Smooth muscle cell (in vitro differentiated cells): ENCODE measurements around the gene TAF11. TPM values are rescaled to one million over a fixed set of nuclear protein-coding genes. Genes with fewer than 3 reads are reported as not detected.

ENCODE experiments used
- DNase-seq: peaks from one replicate; lab custom pipeline; 2025; ENCODE audit not compliant: unreplicated experiment; lab: John Stamatoyannopoulos, UW
- H2AFZ ChIP-seq: fragments of 200-600 bp; sonication (generic); 2 replicates; pipeline ENCODE4 v1.6.0; 2016; ENCODE audit warnings: antibody characterized with exemption, low read depth, mild to moderate bottlenecking
- H3F3A ChIP-seq: fragments of 200-600 bp; sonication (generic); 2 replicates; pipeline ENCODE4 v1.6.0; 2017; ENCODE audit warnings: antibody characterized with exemption, low read depth
- H3K27ac ChIP-seq: fragments of 200-600 bp; sonication (generic); 2 replicates; pipeline ENCODE4 v1.5.1; 2016; ENCODE audit warnings: low read depth, mild to moderate bottlenecking
- H3K27me3 ChIP-seq: fragments of 200-600 bp; sonication (generic); 2 replicates; pipeline ENCODE4 v1.6.1; 2016; ENCODE audit warnings: low read depth, mild to moderate bottlenecking
- H3K36me3 ChIP-seq: fragments of 200-600 bp; sonication (generic); 2 replicates; pipeline ENCODE4 v1.5.1; 2016; ENCODE audit warnings: low read depth
- H3K4me1 ChIP-seq: fragments of 200-600 bp; sonication (generic); 2 replicates; pipeline ENCODE4 v1.5.1; 2016; ENCODE audit warnings: low read depth
- H3K4me2 ChIP-seq: fragments of 200-600 bp; sonication (generic); 2 replicates; pipeline ENCODE4 v1.6.0; 2016; ENCODE audit warnings: mild to moderate bottlenecking
- H3K4me3 ChIP-seq: fragments of 200-600 bp; sonication (generic); 2 replicates; pipeline ENCODE4 v1.5.1; 2016; ENCODE audit warnings: mild to moderate bottlenecking
- H3K79me2 ChIP-seq: fragments of 200-600 bp; sonication (generic); 2 replicates; pipeline ENCODE4 v1.6.0; 2016; ENCODE audit warnings: low read depth, mild to moderate bottlenecking
- H3K9ac ChIP-seq: fragments of 200-600 bp; sonication (generic); 2 replicates; pipeline ENCODE4 v1.6.0; 2016; ENCODE audit warnings: low read depth
- H3K9me3 ChIP-seq: fragments of 200-600 bp; sonication (generic); replicated peaks from 2 replicates; pipeline ENCODE4 v1.5.1; 2016; ENCODE audit warnings: low read depth
- H4K20me1 ChIP-seq: fragments of 200-600 bp; sonication (generic); 2 replicates; pipeline ENCODE4 v1.6.0; 2016; ENCODE audit warnings: low read depth
- WGBS: methylation state at CpG from one replicate; pipeline ENCODE4 v1.1.7; 2016; ENCODE audit warnings: low lambda C conversion rate; 5-methylcytosine and 5-hydroxymethylcytosine counted together
- polyA plus RNA-seq: library from polyadenylated mRNA; unstranded; fragments of >200 nt; fragmentation: Nextera tagmentation; extraction: Ambion mirVana; gene quantifications from 2 replicates; pipeline ENCODE4 v1.2.1, GENCODE V29; 2016
- total RNA-seq: library from RNA; depleted of rRNA; stranded (reverse); fragments of >200 nt; gene quantifications from 2 replicates; pipeline ENCODE4 v1.2.3, GENCODE V29; 2014
- TF ChIP-seq, protein P1 (sequence below): fragments of 200-600 bp; sonication (generic); IDR thresholded peaks from 2 replicates; pipeline ENCODE4 v1.5.1; 2017; ENCODE audit warnings: borderline replicate concordance, mild to moderate bottlenecking, antibody characterized with exemption; ENCODE audit not compliant: insufficient read depth, poor library complexity, severe bottlenecking

The TAF11 gene
- total and polyA plus RNA-seq, 2 experiments from 2014 or later, result 17.2 to 35.3 TPM

DNA sequence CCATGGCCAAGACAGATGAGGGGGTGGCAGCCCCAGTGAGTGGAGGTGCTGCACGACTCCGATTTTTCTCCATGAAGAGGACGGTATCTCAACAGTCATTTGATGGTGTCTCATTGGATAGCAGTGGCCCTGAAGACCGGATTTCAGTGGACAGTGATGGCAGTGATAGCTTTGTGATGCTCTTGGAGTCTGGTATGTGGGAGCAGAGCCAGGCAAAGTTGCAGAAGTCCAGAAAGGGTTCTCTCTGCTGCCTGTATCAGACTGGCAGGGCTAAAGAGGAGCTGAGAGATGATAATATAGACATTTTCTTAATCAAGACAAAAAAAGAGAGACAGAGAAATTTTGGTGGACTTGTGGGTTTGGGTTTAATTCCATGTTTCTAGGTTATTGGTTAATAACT, 23.8 kb downstream of the TAF11 start:
- whole genome bisulfite sequencing, result 93% methylated on average over 4 of the region's 4 CpGs
- Histone ChIP-seq H3K9me3 (no peaks in the 10 kb centered on the region), H3K4me3 (no peak overlapping the region)

DNA sequence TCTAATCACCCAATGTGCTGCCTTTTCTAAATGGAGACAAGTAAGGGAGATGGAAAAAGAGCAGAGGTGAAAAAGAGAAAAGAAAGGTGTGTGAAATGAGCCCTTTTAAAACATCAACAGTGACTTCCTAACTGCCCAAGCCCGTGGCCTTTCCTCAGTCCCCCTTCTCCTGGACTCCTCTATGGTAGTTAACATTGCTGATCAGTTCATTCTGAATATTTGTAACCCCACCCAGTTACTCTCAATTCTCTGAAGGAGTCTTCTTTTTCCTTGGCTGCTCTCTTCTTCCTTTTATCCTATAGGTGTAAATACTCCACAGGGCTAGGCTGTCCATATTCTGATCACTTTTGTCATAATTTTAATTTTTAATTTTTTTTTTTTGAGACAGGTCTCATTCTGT, 27.1 kb downstream of the TAF11 start:
- TF ChIP-seq, protein P1, sequence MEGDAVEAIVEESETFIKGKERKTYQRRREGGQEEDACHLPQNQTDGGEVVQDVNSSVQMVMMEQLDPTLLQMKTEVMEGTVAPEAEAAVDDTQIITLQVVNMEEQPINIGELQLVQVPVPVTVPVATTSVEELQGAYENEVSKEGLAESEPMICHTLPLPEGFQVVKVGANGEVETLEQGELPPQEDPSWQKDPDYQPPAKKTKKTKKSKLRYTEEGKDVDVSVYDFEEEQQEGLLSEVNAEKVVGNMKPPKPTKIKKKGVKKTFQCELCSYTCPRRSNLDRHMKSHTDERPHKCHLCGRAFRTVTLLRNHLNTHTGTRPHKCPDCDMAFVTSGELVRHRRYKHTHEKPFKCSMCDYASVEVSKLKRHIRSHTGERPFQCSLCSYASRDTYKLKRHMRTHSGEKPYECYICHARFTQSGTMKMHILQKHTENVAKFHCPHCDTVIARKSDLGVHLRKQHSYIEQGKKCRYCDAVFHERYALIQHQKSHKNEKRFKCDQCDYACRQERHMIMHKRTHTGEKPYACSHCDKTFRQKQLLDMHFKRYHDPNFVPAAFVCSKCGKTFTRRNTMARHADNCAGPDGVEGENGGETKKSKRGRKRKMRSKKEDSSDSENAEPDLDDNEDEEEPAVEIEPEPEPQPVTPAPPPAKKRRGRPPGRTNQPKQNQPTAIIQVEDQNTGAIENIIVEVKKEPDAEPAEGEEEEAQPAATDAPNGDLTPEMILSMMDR, result no peak

More for the DNA sequence above, 23.8 kb downstream of the TAF11 start:
- Histone ChIP-seq H3K4me2 (no peak overlapping the region), H3K36me3 (no peaks in the 10 kb centered on the region), H2AFZ (no peak overlapping the region), H4K20me1 (no peaks in the 10 kb centered on the region), H3K79me2 (no peaks in the 10 kb centered on the region), H3K9ac (no peak overlapping the region), H3K27me3 (no peaks in the 10 kb centered on the region), H3F3A (no peaks in the 10 kb centered on the region), H3K4me1 (no peaks in the 10 kb centered on the region), H3K27ac (no peak overlapping the region)
- DNase-seq, result no peak
- TF ChIP-seq, protein P1, result no peak

DNA sequence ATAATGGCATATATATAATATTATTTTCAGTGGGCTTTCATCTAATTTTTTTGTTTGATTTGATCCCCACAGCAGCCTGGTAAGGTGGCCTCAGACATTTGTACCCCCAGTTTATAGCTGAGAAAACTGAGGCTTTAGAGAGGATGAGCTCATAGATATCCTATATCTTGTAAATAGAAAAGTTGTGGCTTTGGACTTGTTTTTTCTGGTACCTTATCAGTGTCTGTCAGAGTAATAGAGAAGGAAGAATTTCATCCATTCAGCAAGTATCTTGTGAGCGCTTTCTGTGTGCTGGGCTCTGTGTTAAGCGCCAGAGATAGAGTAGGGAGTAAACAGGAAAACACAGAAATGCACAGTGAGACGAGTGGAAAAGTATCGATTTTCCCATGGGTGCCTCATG, 27.9 kb downstream of the TAF11 start:
- Histone ChIP-seq H3K4me3 (no peak overlapping the region), H3K9ac (no peak overlapping the region), H3K27ac (no peak overlapping the region), H3K9me3 (no peaks in the 10 kb centered on the region), H3F3A (no peaks in the 10 kb centered on the region), H3K79me2 (no peaks in the 10 kb centered on the region), H4K20me1 (no peaks in the 10 kb centered on the region), H2AFZ (no peak overlapping the region), H3K36me3 (peaks cover 6% of the 10 kb centered on the region), H3K27me3 (no peaks in the 10 kb centered on the region), H3K4me2 (no peak overlapping the region), H3K4me1 (no peaks in the 10 kb centered on the region)
- DNase-seq, result no peak
- 58% methylated on average over 4 of the region's 4 CpGs for WGBS
- TF ChIP-seq, protein P1, result no peak

More for the DNA sequence above, 27.1 kb downstream of the TAF11 start:
- Histone ChIP-seq H3F3A (no peaks in the 10 kb centered on the region), H3K4me2 (no peak overlapping the region), H3K4me1 (no peaks in the 10 kb centered on the region), H3K79me2 (no peaks in the 10 kb centered on the region), H4K20me1 (no peaks in the 10 kb centered on the region), H2AFZ (no peak overlapping the region), H3K9ac (no peak overlapping the region), H3K9me3 (no peaks in the 10 kb centered on the region), H3K4me3 (no peak overlapping the region), H3K27ac (no peak overlapping the region), H3K27me3 (no peaks in the 10 kb centered on the region), H3K36me3 (peaks cover 6% of the 10 kb centered on the region)
- WGBS, result 100% methylated on average over 1 of the region's 1 CpG
- DNase-seq, result no peak

DNA sequence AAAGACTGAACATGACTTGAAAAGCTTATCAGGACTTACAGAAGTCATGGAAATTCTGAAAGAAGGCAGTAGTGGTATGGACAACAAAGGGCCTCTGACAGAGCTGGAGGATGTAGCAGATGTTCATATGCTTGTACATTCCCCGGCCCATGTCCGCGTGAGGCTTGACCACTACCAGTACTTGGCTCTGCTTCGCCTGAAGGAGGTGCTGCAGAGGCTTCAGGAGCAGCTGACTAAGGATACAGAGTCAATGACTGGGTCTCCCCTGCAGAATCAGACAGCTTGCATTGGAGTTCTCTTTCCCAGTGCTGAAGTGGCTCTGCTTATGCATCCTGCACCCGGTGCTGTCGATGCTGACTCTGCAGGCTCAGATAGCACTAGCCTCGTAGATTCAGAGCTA, 29.2 kb downstream of the TAF11 start:
- Histone ChIP-seq H3K79me2 (no peaks in the 10 kb centered on the region), H3K36me3 (peaks cover 6% of the 10 kb centered on the region), H3K4me2 (no peak overlapping the region), H4K20me1 (no peaks in the 10 kb centered on the region), H3K4me1 (no peaks in the 10 kb centered on the region), H3K9ac (no peak overlapping the region), H3K27me3 (no peaks in the 10 kb centered on the region), H3K27ac (no peak overlapping the region), H2AFZ (no peak overlapping the region), H3F3A (no peaks in the 10 kb centered on the region), H3K9me3 (no peaks in the 10 kb centered on the region), H3K4me3 (no peak overlapping the region)
- DNase-seq, result no peak
- 87% methylated on average over 7 of the region's 7 CpGs for WGBS
- TF ChIP-seq, protein P1, result no peak
